Measurements from ENCODE around the gene CNEP1R1. TPM values are rescaled to one million over a fixed set of nuclear protein-coding genes. Genes with fewer than 3 reads are reported as not detected.

The CNEP1R1 gene
- total and polyA plus RNA-seq, 2 of the 4 experiments (the other 2 are of a cell fraction) = 16.1 to 22.0 TPM

GRCh38 chr16:50066482-50067289, 41.7 kb downstream of the CNEP1R1 start:
- H3K9me3 ChIP-seq (ENCODE audit: control insufficient read depth, insufficient read depth, low read length) = no peaks in the 10 kb centered on the region

More at GRCh38 chr16:50066482-50067289, 41.7 kb downstream of the CNEP1R1 start:
- no peaks in the 10 kb centered on the region for H3K27me3 ChIP-seq (ENCODE audit: control insufficient read depth, insufficient read depth, low read length)
- peak overlapping the region; percentile 92 for H2AK9ac ChIP-seq (replicated peaks; ENCODE audit: low read depth, low read length, poor library complexity)
- H3K4ac ChIP-seq (ENCODE audit: low read depth, low read length) = peak overlapping the region; percentile 71
- H4K5ac ChIP-seq (ENCODE audit: low read depth, low read length) = no peak overlapping the region
- peaks cover 11% of the 10 kb centered on the region for H3K4me1 ChIP-seq (ENCODE audit: control insufficient read depth, insufficient read depth, low read length)
- 10 to 100% methylated on average over 1 to 25 of the region's 34 CpGs for WGBS, 2 experiments (ENCODE audit: extremely low coverage in 2 of 2, insufficient read length in 1 of 2)
- peak overlapping the region; percentile 9; the same call in 1 of the 2 replicates for H3K56ac ChIP-seq (ENCODE audit: extremely low read depth, insufficient read depth, low read length)
- peak overlapping the region; percentile 45 for H2BK5ac ChIP-seq (ENCODE audit: low read depth, low read length, poor library complexity, severe bottlenecking)
- ATAC-seq (ENCODE audit: low read depth) = no peak
- peak overlapping the region; percentile 95 for H3K4me2 ChIP-seq (ENCODE audit: low read depth, low read length)
- DNase-seq = no peak
- H2BK20ac ChIP-seq (ENCODE audit: low read depth, low read length) = no peak overlapping the region
- peak overlapping the region; percentile 13; the same call in 1 of the 2 replicates for H2AK5ac ChIP-seq (ENCODE audit: low read depth, low read length)
- H3K4me3 ChIP-seq (ENCODE audit: insufficient read depth, low read depth, low read length) = peak overlapping the region; percentile 89
- H3K9ac ChIP-seq (ENCODE audit: low read depth, low read length) = peak overlapping the region; percentile 79
- peak overlapping the region in 1 of 2 experiments; percentile 53; a peak in 2 of 4 replicates for H4K8ac ChIP-seq (ENCODE audit: low read depth in 2 of 2, low read length in 2 of 2)
- intact Hi-C loops (cut with micrococcal nuclease) = loop anchor here (1.0 to 5.0 kb wide), 5 partner anchors 86 to 599 kb away; partner anchors contain the start of gene TENT4B
- H4K20me1 ChIP-seq (ENCODE audit: insufficient read depth, low read length) = peaks cover 30% of the 10 kb centered on the region
- peak overlapping the region; percentile 96 for H3K23ac ChIP-seq (ENCODE audit: low read depth, low read length)
- H3K27ac ChIP-seq (ENCODE audit: insufficient read depth, low read length) = peak overlapping the region; percentile 46
- no peak overlapping the region for H3K18ac ChIP-seq (ENCODE audit: low read depth, low read length)
- H3K36me3 ChIP-seq (ENCODE audit: control insufficient read depth, insufficient read depth, low read length) = peaks cover 7% of the 10 kb centered on the region
- peak overlapping the region; percentile 33; the same call in 1 of the 2 replicates for H2BK120ac ChIP-seq (ENCODE audit: low read depth, low read length)
- peak overlapping the region; percentile 17 for H4K91ac ChIP-seq (ENCODE audit: insufficient read depth, low read depth, low read length)
- no peak overlapping the region for H2BK15ac ChIP-seq (ENCODE audit: low read depth, low read length)
- POLR2A ChIA-PET (ENCODE audit: unreplicated experiment) = interaction anchor here (0.6 kb wide), 1 partner anchor 1906 kb away, joined by 4 read pairs; no protein-coding TSS in a partner anchor
- H3K14ac ChIP-seq (replicated peaks; ENCODE audit: low read depth, low read length) = peak overlapping the region; percentile 38
- BruUV-seq (replicated peaks) = no TSS peak
- CTCF ChIA-PET = interaction anchor here (0.6 to 3.6 kb wide), 8 partner anchors 15 to 147 kb away, joined by 3 to 25 read pairs (median 4); partner anchors contain the start of gene CNEP1R1
- dilution Hi-C loops (cut with HindIII; ENCODE audit: low sequenced_read_pairs, unreplicated experiment) = no loop called here
- in situ Hi-C loops (cut with MboI; ENCODE audit: low sequenced_read_pairs) = loop anchor here (5.0 kb wide), 1 partner anchor 141 kb away; no protein-coding TSS in a partner anchor
- H3K79me1 ChIP-seq (ENCODE audit: low read depth in 1 of 2, low read length in 2 of 2) = peaks cover 33 to 36% of the 10 kb centered on the region in 2 experiments
- H3K9me1 ChIP-seq (ENCODE audit: insufficient read depth, low read length) = peaks cover 3% of the 10 kb centered on the region
- TF ChIP-seq RAD21 (IDR thresholded peaks at IDR 0.05; ENCODE audit: low read length) = no peak
- TF ChIP-seq BHLHE40 (IDR thresholded peaks at IDR 0.05; ENCODE audit: low read depth, low read length) = no peak
- no peak for TF ChIP-seq ELK1 (IDR thresholded peaks at IDR 0.05; ENCODE audit: borderline replicate concordance, low read depth, low read length)
- TF ChIP-seq POLR2A (IDR thresholded peaks at IDR 0.05; ENCODE audit: low read depth, low read length) = no peak
- TF ChIP-seq, protein P1, sequence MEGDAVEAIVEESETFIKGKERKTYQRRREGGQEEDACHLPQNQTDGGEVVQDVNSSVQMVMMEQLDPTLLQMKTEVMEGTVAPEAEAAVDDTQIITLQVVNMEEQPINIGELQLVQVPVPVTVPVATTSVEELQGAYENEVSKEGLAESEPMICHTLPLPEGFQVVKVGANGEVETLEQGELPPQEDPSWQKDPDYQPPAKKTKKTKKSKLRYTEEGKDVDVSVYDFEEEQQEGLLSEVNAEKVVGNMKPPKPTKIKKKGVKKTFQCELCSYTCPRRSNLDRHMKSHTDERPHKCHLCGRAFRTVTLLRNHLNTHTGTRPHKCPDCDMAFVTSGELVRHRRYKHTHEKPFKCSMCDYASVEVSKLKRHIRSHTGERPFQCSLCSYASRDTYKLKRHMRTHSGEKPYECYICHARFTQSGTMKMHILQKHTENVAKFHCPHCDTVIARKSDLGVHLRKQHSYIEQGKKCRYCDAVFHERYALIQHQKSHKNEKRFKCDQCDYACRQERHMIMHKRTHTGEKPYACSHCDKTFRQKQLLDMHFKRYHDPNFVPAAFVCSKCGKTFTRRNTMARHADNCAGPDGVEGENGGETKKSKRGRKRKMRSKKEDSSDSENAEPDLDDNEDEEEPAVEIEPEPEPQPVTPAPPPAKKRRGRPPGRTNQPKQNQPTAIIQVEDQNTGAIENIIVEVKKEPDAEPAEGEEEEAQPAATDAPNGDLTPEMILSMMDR (conservative IDR thresholded peaks at IDR 0.05; ENCODE audit: low read depth, low read length) = no peak
- TF ChIP-seq FOS (IDR thresholded peaks at IDR 0.05; ENCODE audit: low read depth, low read length) = no peak
- no peak for TF ChIP-seq MAZ (IDR thresholded peaks at IDR 0.05; ENCODE audit: borderline replicate concordance, low read depth, low read length)
- TF ChIP-seq MXI1 (IDR thresholded peaks at IDR 0.05; ENCODE audit: borderline replicate concordance, low read depth, low read length) = no peak
- no peak for TF ChIP-seq CEBPB (IDR thresholded peaks at IDR 0.05; ENCODE audit: low read depth, low read length)
- TF ChIP-seq MAFK (IDR thresholded peaks at IDR 0.05; ENCODE audit: low read depth, low read length) = no peak
- H2AFZ ChIP-seq (replicated peaks; ENCODE audit: low read length, poor library complexity) = peak overlapping the region; percentile 98
